LNCaP clone FGC (cell line): ENCODE data around the gene HEXIM2.

ENCODE experiments used
- DNase-seq: peaks from one replicate; pipeline ENCODE4 v3.0.0-alpha.2; 2011; ENCODE audit warnings: low read depth
- H3K4me3 ChIP-seq: 2 replicates; pipeline ENCODE4 v1.5.1; 2011; ENCODE audit warnings: mild to moderate bottlenecking, low read depth, low read length, control low read depth
- TF ChIP-seq, protein P1 (sequence below): IDR thresholded peaks from 2 replicates; pipeline ENCODE4 v1.5.1; 2012; ENCODE audit warnings: mild to moderate bottlenecking; ENCODE audit not compliant: control insufficient read depth, insufficient read depth; ENCODE audit errors: extremely low read depth

HEXIM2 gene

DNA sequence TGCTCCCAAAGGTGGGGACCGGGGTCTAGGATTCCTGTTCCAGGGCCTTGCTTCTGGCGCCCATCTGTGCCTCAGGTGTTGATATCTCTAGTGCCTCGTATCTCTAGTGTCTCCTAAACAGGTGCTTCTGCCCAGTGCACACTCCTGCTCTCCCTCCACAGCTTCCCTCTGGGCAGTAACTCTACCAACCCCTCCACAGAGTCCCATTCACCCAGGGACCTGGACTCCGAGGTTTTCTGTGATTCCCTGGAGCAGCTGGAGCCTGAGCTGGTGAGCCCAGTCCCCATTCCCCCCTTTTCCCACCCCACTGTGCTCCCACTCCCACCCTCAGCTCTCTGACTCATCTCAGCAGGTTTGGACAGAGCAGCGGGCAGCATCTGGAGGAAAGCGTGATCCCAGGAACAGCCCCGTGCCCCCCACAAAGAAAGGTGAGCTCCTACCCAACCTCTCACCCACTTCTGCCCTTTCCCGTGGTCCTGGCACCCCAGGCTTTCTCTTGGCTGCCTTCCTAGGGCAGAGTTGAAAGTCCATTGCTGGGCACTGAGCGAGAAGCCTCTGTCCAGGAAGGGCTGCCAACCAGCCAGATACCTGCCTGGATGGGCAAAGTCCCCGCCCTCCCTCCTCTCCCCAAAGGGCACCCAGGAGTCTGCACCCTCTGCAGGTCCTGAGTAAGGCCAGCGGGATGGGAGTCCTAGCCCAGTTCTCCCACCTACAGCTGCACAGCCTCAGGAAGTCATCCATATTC is 23.9 kb upstream of the HEXIM2 start:
- TF ChIP-seq, protein P1, sequence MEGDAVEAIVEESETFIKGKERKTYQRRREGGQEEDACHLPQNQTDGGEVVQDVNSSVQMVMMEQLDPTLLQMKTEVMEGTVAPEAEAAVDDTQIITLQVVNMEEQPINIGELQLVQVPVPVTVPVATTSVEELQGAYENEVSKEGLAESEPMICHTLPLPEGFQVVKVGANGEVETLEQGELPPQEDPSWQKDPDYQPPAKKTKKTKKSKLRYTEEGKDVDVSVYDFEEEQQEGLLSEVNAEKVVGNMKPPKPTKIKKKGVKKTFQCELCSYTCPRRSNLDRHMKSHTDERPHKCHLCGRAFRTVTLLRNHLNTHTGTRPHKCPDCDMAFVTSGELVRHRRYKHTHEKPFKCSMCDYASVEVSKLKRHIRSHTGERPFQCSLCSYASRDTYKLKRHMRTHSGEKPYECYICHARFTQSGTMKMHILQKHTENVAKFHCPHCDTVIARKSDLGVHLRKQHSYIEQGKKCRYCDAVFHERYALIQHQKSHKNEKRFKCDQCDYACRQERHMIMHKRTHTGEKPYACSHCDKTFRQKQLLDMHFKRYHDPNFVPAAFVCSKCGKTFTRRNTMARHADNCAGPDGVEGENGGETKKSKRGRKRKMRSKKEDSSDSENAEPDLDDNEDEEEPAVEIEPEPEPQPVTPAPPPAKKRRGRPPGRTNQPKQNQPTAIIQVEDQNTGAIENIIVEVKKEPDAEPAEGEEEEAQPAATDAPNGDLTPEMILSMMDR, result no peak
- H3K4me3 ChIP-seq, result no peak overlapping the region
- no peak for DNase-seq

DNA sequence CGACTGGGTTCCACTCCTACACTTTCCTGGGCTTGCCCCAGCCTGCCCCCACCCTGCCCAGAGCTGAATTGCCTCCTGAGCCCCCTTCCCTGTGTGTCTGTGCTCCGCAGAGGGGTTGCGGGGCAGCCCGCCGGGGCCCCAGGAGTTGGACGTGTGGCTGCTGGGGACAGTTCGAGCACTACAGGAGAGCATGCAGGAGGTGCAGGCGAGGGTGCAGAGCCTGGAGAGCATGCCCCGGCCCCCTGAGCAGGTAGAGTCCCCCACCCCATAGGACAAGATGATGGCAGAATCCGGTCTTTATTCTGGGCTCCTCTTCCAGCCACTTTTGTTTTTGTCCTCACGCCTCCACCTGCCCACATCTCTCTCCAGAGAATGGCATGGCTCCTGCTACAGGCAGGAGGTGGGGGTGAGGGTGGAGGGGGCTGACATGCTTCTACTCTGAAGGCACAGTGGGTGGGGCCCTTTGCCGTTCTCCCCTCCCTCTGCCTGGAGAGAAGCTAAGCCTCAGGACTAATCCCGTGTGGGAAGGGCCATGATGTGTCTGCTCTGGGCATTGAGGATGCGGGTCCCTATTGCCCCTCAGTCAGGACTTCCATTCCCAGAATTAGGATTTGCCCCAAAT is 22.7 kb upstream of the HEXIM2 start:
- no peak for DNase-seq
- no peak overlapping the region for H3K4me3 ChIP-seq
- TF ChIP-seq, protein P1, result no peak

DNA sequence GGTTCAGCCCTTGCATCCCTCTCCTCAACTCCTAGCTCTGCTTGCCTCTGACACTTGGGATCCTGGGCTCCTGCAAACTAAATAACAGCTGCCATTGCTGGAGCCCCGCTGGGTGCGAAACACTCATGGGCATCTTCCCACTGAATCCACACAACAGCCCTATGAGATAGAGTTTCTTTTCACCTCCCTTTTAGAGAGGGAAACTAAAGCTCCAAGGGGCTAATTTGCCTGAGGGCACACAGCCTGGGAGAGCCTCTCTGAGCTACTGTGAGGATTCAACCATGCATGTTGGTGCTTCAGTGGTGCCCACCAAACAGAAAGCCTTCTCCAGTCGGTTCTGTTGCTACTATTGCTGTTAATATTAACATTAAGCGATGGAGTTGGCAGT is 22.1 kb upstream of the HEXIM2 start:
- no peak for DNase-seq
- TF ChIP-seq, protein P1, result no peak
- no peak overlapping the region for H3K4me3 ChIP-seq

DNA sequence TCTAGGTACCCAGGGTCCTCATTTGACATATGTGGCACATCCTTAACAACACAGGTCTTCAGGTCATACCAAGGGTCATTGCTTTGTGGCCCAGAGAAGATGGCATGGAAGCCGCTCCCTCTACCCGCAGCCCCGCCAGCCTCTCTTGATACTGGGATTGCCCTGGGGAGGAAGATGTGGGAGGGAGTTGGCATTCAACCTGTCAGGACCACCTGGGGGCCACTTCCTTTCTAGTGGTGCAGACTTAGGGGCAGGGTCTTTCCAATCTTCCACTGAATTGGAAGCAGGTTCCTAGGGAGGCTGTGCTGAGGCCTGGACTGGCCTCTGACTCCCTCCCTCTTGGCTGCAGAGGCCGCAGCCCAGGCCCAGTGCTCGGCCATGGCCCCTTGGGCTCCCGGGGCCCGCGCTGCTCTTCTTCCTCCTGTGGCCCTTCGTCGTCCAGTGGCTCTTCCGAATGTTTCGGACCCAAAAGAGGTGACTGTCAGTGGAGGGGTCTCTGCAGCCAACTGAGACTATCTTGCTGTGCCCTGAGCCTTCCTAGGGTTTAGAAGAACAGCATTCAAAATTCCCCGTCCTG is 18.5 kb upstream of the HEXIM2 start:
- no peak for DNase-seq
- TF ChIP-seq, protein P1, result no peak
- H3K4me3 ChIP-seq, result no peak overlapping the region

- no peak for DNase-seq
- H3K4me3 ChIP-seq, result no peak overlapping the region
- TF ChIP-seq, protein P1, result no peak
Observed at GRCh38 chr17:45143767-45144198, 17.9 kb upstream of the HEXIM2 start.

GRCh38 chr17:45144199-45145034 is 17.3 kb upstream of the HEXIM2 start:
- H3K4me3 ChIP-seq, result no peak overlapping the region
- TF ChIP-seq, protein P1, result no peak
- no peak for DNase-seq
